HepG2 (cell line): ENCODE results near the gene CBX2. TPM values are rescaled to one million over a fixed set of nuclear protein-coding genes. Genes with fewer than 3 reads are reported as not detected.
A peak's percentile ranks its signal among the peaks of the same experiment; 100 is the strongest.

Experiments
- ATRX ChIP-seq: sonication (generic); formaldehyde crosslinking; IDR thresholded peaks from 2 replicates; pipeline ENCODE4 v1.4.0; 2020; ENCODE audit warnings: missing genetic modification reagents, borderline replicate concordance
- ERF ChIP-seq: IDR thresholded peaks from 2 replicates; pipeline ENCODE4 v1.6.1; 2018; ENCODE audit warnings: missing biosample characterization, missing genetic modification reagents
- HDAC6 ChIP-seq: fragments of 200-600 bp; sonication (generic); IDR thresholded peaks from 2 replicates; pipeline ENCODE4 v1.7.0; 2017; ENCODE audit warnings: mild to moderate bottlenecking, antibody characterized with exemption, low read length, low read depth
- IRX3 ChIP-seq: sonication (generic); formaldehyde crosslinking; IDR thresholded peaks from 2 replicates; pipeline ENCODE4 v1.8.1; 2023; ENCODE audit warnings: mild to moderate bottlenecking, low read depth, missing genetic modification reagents, borderline replicate concordance
- NCOA2 ChIP-seq: sonication (generic); formaldehyde crosslinking; IDR thresholded peaks from 2 replicates; pipeline ENCODE4 v1.8.0; 2022; ENCODE audit warnings: inconsistent platforms
- NR2F1 ChIP-seq, 2 experiments: fragments of 450-650 bp in 1 of 2; formaldehyde crosslinking in 1 of 2; IDR thresholded peaks; 2 replicates each; pipeline versions ENCODE4 v1.5.0 to v1.6.1; 2016 to 2020; ENCODE audit warnings: mild to moderate bottlenecking in 1 of 2, missing compliant biosample characterization in 1 of 2, missing genetic modification reagents in 1 of 2, moderate library complexity in 1 of 2
- PTBP1 ChIP-seq: fragments of 200-400 bp; formaldehyde crosslinking; IDR thresholded peaks from 2 replicates; pipeline ENCODE4 v1.6.1; 2018; ENCODE audit warnings: low read length, low read depth; ENCODE audit not compliant: poor library complexity, severe bottlenecking
- RXRA ChIP-seq: sonication (generic); formaldehyde crosslinking; IDR thresholded peaks from 2 replicates; pipeline ENCODE4 v1.5.1; 2020; ENCODE audit warnings: missing genetic modification reagents
- SALL1 ChIP-seq: sonication (generic); formaldehyde crosslinking; IDR thresholded peaks from 2 replicates; pipeline ENCODE4 v1.8.0; 2022; ENCODE audit warnings: mild to moderate bottlenecking, missing genetic modification reagents
- SMYD3 ChIP-seq: sonication (generic); formaldehyde crosslinking; IDR thresholded peaks from 2 replicates; pipeline ENCODE4 v1.8.1; 2023; ENCODE audit warnings: mild to moderate bottlenecking, missing genetic modification reagents
- SRSF1 ChIP-seq: fragments of 200-400 bp; formaldehyde crosslinking; optimal IDR thresholded peaks from 2 replicates; pipeline ENCODE3; 2017; ENCODE audit warnings: mild to moderate bottlenecking, low read depth, low read length, moderate library complexity
- TCF7L2 ChIP-seq: IDR thresholded peaks from 2 replicates; pipeline ENCODE4 v1.6.1; 2011; ENCODE audit warnings: mild to moderate bottlenecking, low read depth, low read length, moderate library complexity
- ZBTB42 ChIP-seq: sonication (generic); formaldehyde crosslinking; IDR thresholded peaks from 2 replicates; pipeline ENCODE4 v1.5.0; 2020; ENCODE audit warnings: mild to moderate bottlenecking, missing genetic modification reagents
- ZFP37 ChIP-seq: sonication (generic); formaldehyde crosslinking; IDR thresholded peaks from 2 replicates; pipeline ENCODE4 v1.4.0; 2020; ENCODE audit warnings: missing genetic modification reagents, borderline replicate concordance
- ZNF234 ChIP-seq: sonication (generic); formaldehyde crosslinking; conservative IDR thresholded peaks from 2 replicates; pipeline ENCODE4 v1.5.1; 2020; ENCODE audit warnings: mild to moderate bottlenecking, missing genetic modification reagents
- ZNF263 ChIP-seq: sonication (generic); formaldehyde crosslinking; IDR thresholded peaks from 2 replicates; pipeline ENCODE4 v1.4.0; 2020; ENCODE audit warnings: missing genetic modification reagents
- ZNF280B ChIP-seq: sonication (generic); formaldehyde crosslinking; IDR thresholded peaks from 2 replicates; pipeline ENCODE4 v1.5.0; 2020; ENCODE audit warnings: missing genetic modification reagents, mild to moderate bottlenecking, borderline replicate concordance
- ZNF318 ChIP-seq: sonication (generic); formaldehyde crosslinking; IDR thresholded peaks from 2 replicates; pipeline ENCODE4 v1.4.0; 2020; ENCODE audit warnings: mild to moderate bottlenecking, missing genetic modification reagents
- ZNF382 ChIP-seq: sonication (generic); formaldehyde crosslinking; IDR thresholded peaks from 2 replicates; pipeline ENCODE4 v1.5.0; 2020; ENCODE audit warnings: missing genetic modification reagents, mild to moderate bottlenecking, borderline replicate concordance
- ZNF431 ChIP-seq: sonication (generic); formaldehyde crosslinking; IDR thresholded peaks from 2 replicates; pipeline ENCODE4 v1.9.0; 2022; ENCODE audit warnings: missing genetic modification reagents, low read depth, mild to moderate bottlenecking, borderline replicate concordance
- ZSCAN12 ChIP-seq: sonication (generic); formaldehyde crosslinking; IDR thresholded peaks from 2 replicates; pipeline ENCODE4 v1.9.0; 2021; ENCODE audit warnings: mild to moderate bottlenecking, missing genetic modification reagents
- ZSCAN30 ChIP-seq: sonication (generic); formaldehyde crosslinking; IDR thresholded peaks from 2 replicates; pipeline ENCODE4 v1.5.0; 2020; ENCODE audit warnings: mild to moderate bottlenecking, missing genetic modification reagents
- polyA plus RNA-seq, 8 experiments: library from polyadenylated mRNA; depleted of rRNA in 3 of 8; stranded (reverse) in 7 of 8; unstranded in 1 of 8; fragments of >200 nt; fragmentation: Illumina TruSeq in 4 of 8; extraction: Trizol in 4 of 8; gene quantifications; 2 replicates each; pipeline versions ENCODE4 v1.2.1 to v1.2.3, GENCODE V29; 2011 to 2016; ENCODE audit warnings: low read depth in 4 of 8, missing spikeins in 1 of 8, mixed read lengths in 1 of 8; ENCODE audit not compliant: insufficient read depth in 1 of 8
- total RNA-seq, 5 experiments: library from RNA; depleted of rRNA; stranded (reverse); fragments of >200 nt; fragmentation: Illumina TruSeq; extraction: Trizol; gene quantifications; 2 replicates each; pipeline ENCODE4 v1.2.3, GENCODE V29; 2016; ENCODE audit warnings: low read depth in 1 of 5

Gene CBX2
- total and polyA plus RNA-seq, 2 of the 13 experiments (the other 11 are each of a cell fraction or from before 2014, with no cell fraction given) = 14.5 to 31.1 TPM

GRCh38 chr17:79742951-79743476 lies 34.9 kb upstream of the CBX2 start (continued):
- TF ChIP-seq ZNF318 (CRISPR knock-in tag) (no peak), ZNF263 (no peak), SRSF1 (peak; percentile 71), ZBTB42 (CRISPR knock-in tag) (no peak), TCF7L2 (no peak), ZNF280B (peak; percentile 81; the same call in 1 of the 2 replicates), ZNF431 (peak; percentile 69; the same call in 1 of the 2 replicates), IRX3 (CRISPR knock-in tag) (no peak; the same call in 1 of the 2 replicates), ATRX (no peak), SALL1 (peak; percentile 96), ZFP37 (CRISPR knock-in tag) (0 out of 2 replicates have a peak, but pooled peaks have one; percentile 63), ERF (CRISPR knock-in tag) (peak; percentile 98), NCOA2 (peak; percentile 83), PTBP1 (no peak), RXRA (CRISPR knock-in tag) (peak; percentile 87), HDAC6 (no peak), SMYD3 (CRISPR knock-in tag) (no peak), ZSCAN12 (CRISPR knock-in tag) (peak; percentile 91; the same call in 1 of the 2 replicates), ZNF234 (CRISPR knock-in tag) (no peak), ZNF382 (CRISPR knock-in tag) (no peak), ZSCAN30 (CRISPR knock-in tag) (no peak), NR2F1 (CRISPR knock-in tag; IDR thresholded peaks at IDR 0.05) (peak in 1 of 2 experiments; percentile 73; a peak in 3 of 4 replicates)
